ENCODE results near the gene APOBEC3G. TPM values are rescaled to one million over a fixed set of nuclear protein-coding genes. Genes with fewer than 3 reads are reported as not detected.

APOBEC3G gene
- total RNA-seq, 3 donors from 2014 or later, result 5.7 to 6.2 (median 6.1) TPM

DNA sequence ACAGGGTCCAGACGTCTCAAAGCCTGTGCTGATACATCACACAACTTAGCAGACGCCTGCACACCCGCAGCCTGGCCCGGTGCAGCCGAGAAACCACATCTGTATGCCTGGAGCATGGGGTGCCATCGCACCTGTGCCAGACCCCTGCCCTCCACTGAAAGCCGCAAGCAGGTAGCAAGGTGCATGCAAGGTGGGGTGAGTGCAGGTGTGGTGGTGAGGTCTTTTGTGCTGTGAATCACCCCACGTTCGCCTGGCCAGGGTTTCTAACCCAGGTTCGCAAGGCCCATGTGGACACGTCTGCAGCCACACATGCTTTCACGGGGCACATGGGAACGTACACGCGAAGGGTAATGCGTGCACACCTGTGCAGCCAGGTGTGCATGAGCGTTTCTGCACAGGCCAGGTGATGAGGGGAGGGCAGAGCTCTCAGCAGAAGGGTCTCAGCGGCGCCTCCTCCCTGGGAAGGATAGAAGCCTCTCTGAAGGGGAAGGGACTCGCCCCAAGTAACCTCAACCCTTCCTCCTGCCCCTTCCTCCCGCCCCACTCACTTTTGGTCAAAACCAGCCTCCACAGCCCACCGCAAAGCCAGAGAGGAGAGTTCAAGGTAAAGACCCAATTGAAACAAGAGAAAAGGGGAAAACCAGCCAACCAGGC lies 55.9 kb downstream of the APOBEC3G start:
- ATAC-seq (no peak), DNase-seq (no peak)
- no peaks in the 10 kb centered on the region for H3K9me3 ChIP-seq
- intact Hi-C loops (cut with DNase I, micrococcal nuclease), result no loop called here
- peaks cover 17% of the 10 kb centered on the region for H3K4me1 ChIP-seq (ENCODE audit: low read depth)
- no peak overlapping the region for H3K4me3 ChIP-seq
- TF ChIP-seq, protein P1, sequence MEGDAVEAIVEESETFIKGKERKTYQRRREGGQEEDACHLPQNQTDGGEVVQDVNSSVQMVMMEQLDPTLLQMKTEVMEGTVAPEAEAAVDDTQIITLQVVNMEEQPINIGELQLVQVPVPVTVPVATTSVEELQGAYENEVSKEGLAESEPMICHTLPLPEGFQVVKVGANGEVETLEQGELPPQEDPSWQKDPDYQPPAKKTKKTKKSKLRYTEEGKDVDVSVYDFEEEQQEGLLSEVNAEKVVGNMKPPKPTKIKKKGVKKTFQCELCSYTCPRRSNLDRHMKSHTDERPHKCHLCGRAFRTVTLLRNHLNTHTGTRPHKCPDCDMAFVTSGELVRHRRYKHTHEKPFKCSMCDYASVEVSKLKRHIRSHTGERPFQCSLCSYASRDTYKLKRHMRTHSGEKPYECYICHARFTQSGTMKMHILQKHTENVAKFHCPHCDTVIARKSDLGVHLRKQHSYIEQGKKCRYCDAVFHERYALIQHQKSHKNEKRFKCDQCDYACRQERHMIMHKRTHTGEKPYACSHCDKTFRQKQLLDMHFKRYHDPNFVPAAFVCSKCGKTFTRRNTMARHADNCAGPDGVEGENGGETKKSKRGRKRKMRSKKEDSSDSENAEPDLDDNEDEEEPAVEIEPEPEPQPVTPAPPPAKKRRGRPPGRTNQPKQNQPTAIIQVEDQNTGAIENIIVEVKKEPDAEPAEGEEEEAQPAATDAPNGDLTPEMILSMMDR (IDR thresholded peaks at IDR 0.05), result no peak
- H3K36me3 ChIP-seq (ENCODE audit: low read depth), result no peaks in the 10 kb centered on the region

DNA sequence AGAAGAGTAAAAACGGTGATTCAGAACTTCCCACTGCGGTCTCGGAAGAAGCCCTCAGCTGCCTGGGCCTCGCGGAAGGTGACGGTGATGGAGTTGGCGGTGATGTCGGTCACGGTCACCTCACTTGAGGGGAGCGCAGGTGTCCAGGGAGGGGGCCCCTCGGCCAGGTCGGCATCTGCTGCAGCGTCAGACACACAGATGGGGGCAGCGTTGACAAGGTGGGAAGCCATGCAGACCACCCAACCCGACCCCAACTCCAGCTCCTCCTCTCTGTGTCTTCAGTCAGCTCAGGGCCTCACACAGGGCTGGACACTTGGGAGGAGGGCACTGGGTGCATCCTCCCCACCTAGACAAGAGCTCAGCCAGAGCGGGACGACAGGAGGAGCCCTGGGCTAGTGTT lies 56.8 kb downstream of the APOBEC3G start:
- Histone ChIP-seq H3K4me1 (ENCODE audit: low read depth) (peaks cover 10% of the 10 kb centered on the region), H3K9me3 (no peaks in the 10 kb centered on the region), H3K36me3 (ENCODE audit: low read depth) (no peaks in the 10 kb centered on the region), H3K4me3 (no peak overlapping the region)
- TF ChIP-seq, protein P1 (IDR thresholded peaks at IDR 0.05), result no peak
- DNase-seq (peak in 1 of 3 donors; percentile 23), ATAC-seq (no peak)
- intact Hi-C loops (cut with DNase I, micrococcal nuclease), result no loop called here

DNA sequence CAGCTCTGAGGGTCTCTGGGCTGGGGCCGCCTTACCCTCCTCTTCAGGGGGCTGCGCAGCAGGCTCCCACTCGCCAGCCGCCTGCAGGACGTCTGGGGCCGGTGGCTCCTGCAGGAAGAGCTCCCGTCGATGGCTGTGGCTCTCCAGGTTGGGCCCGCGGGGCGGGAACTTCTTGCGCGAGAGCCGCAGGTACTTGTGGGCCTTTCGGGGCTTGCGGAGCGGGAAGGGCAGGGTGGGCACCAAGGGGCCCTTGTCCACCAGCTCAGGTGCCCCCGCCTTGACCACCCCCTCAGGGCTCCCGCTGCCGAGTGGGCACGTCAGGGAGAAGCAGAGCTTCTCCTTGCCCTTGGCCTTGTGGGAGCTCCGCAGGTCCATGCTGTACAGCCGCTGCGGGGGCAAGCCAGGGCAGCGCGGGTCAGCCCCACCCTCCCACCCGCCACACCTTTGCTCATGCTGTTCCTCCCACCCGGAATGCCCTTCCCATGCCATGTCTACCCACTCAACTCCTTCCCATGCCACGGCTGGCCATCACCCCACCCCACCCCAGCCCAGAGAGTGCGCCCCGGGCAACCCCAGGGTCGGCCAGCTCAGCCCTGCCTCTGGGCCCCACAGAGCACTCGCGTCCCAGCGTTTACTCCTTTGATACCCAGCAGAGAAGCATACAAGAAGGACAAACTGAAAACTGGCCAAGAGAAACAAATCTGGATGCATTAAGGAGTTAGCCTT lies 57.5 kb downstream of the APOBEC3G start:
- ATAC-seq (no peak), DNase-seq (peak in 1 of 3 donors; percentile 23)
- TF ChIP-seq, protein P1 (IDR thresholded peaks at IDR 0.05), result no peak
- intact Hi-C loops (cut with DNase I, micrococcal nuclease), result no loop called here
- H3K4me3 ChIP-seq, result no peak overlapping the region
- no peaks in the 10 kb centered on the region for H3K36me3 ChIP-seq (ENCODE audit: low read depth)
- H3K9me3 ChIP-seq, result no peaks in the 10 kb centered on the region
- peaks cover 9% of the 10 kb centered on the region for H3K4me1 ChIP-seq (ENCODE audit: low read depth)

DNA sequence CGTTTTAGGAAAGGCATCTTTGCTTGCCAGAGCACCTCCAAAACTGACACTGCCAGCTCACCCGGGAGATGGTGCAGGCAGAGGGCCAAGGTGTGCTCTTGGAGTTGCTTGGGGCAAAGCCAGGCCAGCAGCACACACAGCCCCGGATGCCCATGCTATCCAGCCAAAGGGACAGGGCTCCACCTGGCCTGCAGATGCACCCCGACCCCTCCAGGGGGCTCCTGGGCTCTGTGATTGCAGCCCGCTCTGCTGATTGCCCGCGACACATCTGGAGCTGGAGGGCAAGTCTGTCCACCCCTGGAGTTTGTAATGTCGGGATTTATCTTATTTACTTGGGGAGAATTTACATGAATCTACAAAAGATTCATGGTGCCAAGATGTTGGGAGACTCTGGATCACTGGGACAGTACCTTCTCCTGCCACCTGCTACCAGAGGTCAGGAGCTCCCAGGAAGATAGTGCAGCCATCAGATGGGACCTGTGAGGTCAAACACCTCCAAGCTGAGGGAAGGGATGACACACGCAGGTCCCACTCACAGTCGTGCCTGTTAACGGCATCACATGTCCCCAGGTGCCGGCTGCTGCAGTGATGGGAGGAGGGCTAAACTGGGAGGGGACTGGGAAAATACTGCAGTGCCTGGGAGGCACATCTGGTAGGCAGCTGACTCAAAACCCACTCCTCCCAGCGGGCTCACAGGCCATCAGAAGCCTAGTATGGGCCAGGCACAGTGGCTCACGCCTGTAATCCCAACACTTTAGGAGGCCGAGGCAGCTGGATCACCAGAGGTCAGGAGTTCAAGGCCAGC lies 58.2 kb downstream of the APOBEC3G start:
- DNase-seq, result peak in 1 of 3 donors; percentile 46

DNA sequence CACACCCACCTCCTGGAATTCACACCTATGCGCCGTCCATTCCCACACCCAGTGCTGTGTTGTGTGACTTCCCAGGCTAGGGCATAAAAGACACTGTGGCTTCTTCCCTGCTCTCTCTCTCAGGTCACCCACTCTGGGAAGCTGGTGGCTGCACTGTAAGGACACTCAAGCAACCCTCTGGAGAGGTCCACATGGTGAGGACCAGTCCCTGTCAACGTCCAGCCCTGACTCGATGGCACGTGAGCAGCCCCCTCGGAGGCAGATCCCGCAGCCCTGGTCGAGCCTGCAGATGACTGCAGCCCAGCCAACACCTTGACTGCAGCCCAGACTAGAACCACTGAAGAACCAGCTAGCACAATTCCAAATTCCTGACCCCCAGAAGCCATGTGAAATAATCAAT lies 59.2 kb downstream of the APOBEC3G start:
- DNase-seq (no peak), ATAC-seq (no peak)
- TF ChIP-seq, protein P1 (IDR thresholded peaks at IDR 0.05), result no peak
- intact Hi-C loops (cut with DNase I, micrococcal nuclease), result no loop called here
- Histone ChIP-seq H3K9me3 (no peaks in the 10 kb centered on the region), H3K36me3 (ENCODE audit: low read depth) (no peaks in the 10 kb centered on the region), H3K4me1 (ENCODE audit: low read depth) (peaks cover 5% of the 10 kb centered on the region), H3K4me3 (no peak overlapping the region)

More for the DNA sequence above, 58.2 kb downstream of the APOBEC3G start:
- Histone ChIP-seq H3K4me3 (no peak overlapping the region), H3K9me3 (no peaks in the 10 kb centered on the region), H3K4me1 (ENCODE audit: low read depth) (peaks cover 8% of the 10 kb centered on the region), H3K36me3 (ENCODE audit: low read depth) (no peaks in the 10 kb centered on the region)
- intact Hi-C loops (cut with DNase I, micrococcal nuclease), result no loop called here
- TF ChIP-seq, protein P1 (IDR thresholded peaks at IDR 0.05), result no peak
- ATAC-seq, result peak; percentile 24

Other genes starting within 250 kb of the APOBEC3G start
- gene NPTXR, start 233.2 kb upstream of the APOBEC3G start, total RNA-seq, result 10 to 100 TPM in 1 of 3 donors, 1 to 10 TPM in 1, under 1 TPM in 1; 0.84 to 15.5 (median 1.2) TPM
- gene CBX6, start 205.1 kb upstream of the APOBEC3G start, total RNA-seq, result 10 to 100 TPM; 15.7 to 84.0 (median 23.6) TPM
- 10 to 100 TPM in 1 of 3 donors, 1 to 10 TPM in 1, under 1 TPM in 1; 0.92 to 23.6 (median 2.5) TPM for gene APOBEC3A, start 119.7 kb upstream of the APOBEC3G start, total RNA-seq
- 10 to 100 TPM in 2 of 3 donors, 1 to 10 TPM in 1; 8.4 to 49.5 (median 23.6) TPM for gene APOBEC3B, start 94.9 kb upstream of the APOBEC3G start, total RNA-seq
- 10 to 100 TPM; 23.1 to 30.6 (median 24.1) TPM for gene APOBEC3C, start 63.0 kb upstream of the APOBEC3G start, total RNA-seq
- gene APOBEC3D, start 56.1 kb upstream of the APOBEC3G start, total RNA-seq, result 1 to 10 TPM; 4.6 to 7.0 (median 6.5) TPM
- 10 to 100 TPM in 1 of 3 donors, 1 to 10 TPM in 2; 7.4 to 14.1 (median 8.8) TPM for gene APOBEC3F, start 36.4 kb upstream of the APOBEC3G start, total RNA-seq
- gene APOBEC3H, start 20.0 kb downstream of the APOBEC3G start, total RNA-seq, result under 1 TPM in 1 of 3 donors, not detected in 2; 0.51 TPM
- gene CBX7, start 75.4 kb downstream of the APOBEC3G start, total RNA-seq, result 100 to 1,000 TPM in 1 of 3 donors, 10 to 100 TPM in 2; 23.6 to 125 (median 29.2) TPM
- 10 to 100 TPM in 1 of 3 donors, 1 to 10 TPM in 2; 1.8 to 16.6 (median 5.4) TPM for gene PDGFB, start 167.7 kb downstream of the APOBEC3G start, total RNA-seq
- 1,000 to 10,000 TPM; 1,561 to 1,749 (median 1,709) TPM for gene RPL3, start 242.3 kb downstream of the APOBEC3G start, total RNA-seq